ENCODE data around the gene MAPK11.

DNA sequence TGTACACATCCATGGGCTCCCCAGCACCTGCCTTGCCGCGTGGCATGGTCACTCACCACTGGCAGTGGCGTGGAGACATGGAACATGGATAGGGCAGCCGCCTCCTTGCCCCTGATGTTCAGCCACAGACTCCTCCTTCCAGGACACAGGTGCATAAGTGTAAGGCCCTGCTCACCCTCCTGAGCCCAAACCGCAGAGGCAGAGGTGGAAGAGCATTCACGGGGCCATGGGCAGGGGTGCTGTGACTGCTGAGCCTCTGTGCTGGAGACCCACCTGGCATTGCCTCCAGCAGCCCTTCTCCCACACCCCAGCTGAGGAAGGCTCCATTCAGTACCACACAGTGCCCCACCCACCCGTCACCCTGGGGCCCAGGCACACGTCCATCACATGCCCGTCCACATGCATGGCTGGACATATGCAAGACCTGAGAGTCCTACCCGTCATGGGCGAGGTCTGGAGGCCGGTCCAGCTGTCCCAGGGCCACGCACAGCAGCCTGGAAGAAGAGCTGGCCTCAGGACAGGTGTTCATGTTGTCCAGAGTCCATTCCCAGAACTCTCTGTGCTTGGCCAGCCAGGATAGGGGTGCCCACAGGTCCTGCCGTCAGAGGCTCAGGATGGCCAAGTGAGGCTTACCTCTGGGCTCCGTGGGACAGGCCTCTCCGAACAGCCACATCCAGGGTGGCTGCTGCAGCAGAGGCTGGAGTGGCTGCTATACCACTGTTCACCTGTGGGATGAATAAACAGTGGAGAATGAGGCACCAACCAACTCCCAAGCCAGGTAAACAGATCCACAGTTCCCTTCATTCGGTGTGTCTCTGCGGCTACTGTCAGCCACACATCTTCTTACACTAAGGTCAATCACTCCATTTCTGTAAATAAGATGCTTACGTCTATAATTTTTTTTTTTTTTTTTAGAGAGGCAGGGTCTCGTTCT, 23.7 kb downstream of the MAPK11 start:
- TF ChIP-seq POLR2A (IDR thresholded peaks at IDR 0.05; ENCODE audit: low read length) (no peak), GATA1 (IDR thresholded peaks at IDR 0.05; ENCODE audit: low read depth, low read length) (no peak)
